HG03280 (cell line): ENCODE results near the gene CFAP46.

Source experiments
- ATAC-seq: cut with Tn5 transposase; IDR thresholded peaks from one replicate; pipeline ENCODE4 v1.9.1; 2021; ENCODE audit warnings: mild to moderate bottlenecking, moderate library complexity; ENCODE audit not compliant: unreplicated experiment

Gene CFAP46

GRCh38 chr10:132916421-132916841 lies 25.9 kb downstream of the CFAP46 start:
- ATAC-seq: no peak

- ATAC-seq: no peak
Observed at GRCh38 chr10:132915411-132915810, 27.0 kb downstream of the CFAP46 start.

- no peak for ATAC-seq
Observed at GRCh38 chr10:132914732-132915131, 27.6 kb downstream of the CFAP46 start.

GRCh38 chr10:132913559-132914115 lies 28.7 kb downstream of the CFAP46 start:
- ATAC-seq: no peak

- ATAC-seq: no peak
Observed at GRCh38 chr10:132912713-132913558, 29.4 kb downstream of the CFAP46 start.

GRCh38 chr10:132912225-132912712 lies 30.1 kb downstream of the CFAP46 start:
- ATAC-seq: no peak

GRCh38 chr10:132911786-132912097 lies 30.6 kb downstream of the CFAP46 start:
- no peak for ATAC-seq

- ATAC-seq: no peak
Observed at GRCh38 chr10:132910901-132911785, 31.2 kb downstream of the CFAP46 start.

GRCh38 chr10:132910186-132910880 lies 32.0 kb downstream of the CFAP46 start:
- ATAC-seq: no peak

- ATAC-seq: no peak
Observed at GRCh38 chr10:132909491-132910071, 32.8 kb downstream of the CFAP46 start.

GRCh38 chr10:132908621-132909295 lies 33.6 kb downstream of the CFAP46 start:
- ATAC-seq: no peak

GRCh38 chr10:132907821-132908620 lies 34.3 kb downstream of the CFAP46 start:
- no peak for ATAC-seq

GRCh38 chr10:132906836-132907235 lies 35.5 kb downstream of the CFAP46 start:
- no peak for ATAC-seq

- no peak for ATAC-seq
Observed at GRCh38 chr10:132906106-132906505, 36.3 kb downstream of the CFAP46 start.

GRCh38 chr10:132905661-132906060 lies 36.7 kb downstream of the CFAP46 start:
- no peak for ATAC-seq

GRCh38 chr10:132904814-132905649 lies 37.3 kb downstream of the CFAP46 start:
- no peak for ATAC-seq

- no peak for ATAC-seq
Observed at GRCh38 chr10:132904181-132904813, 38.1 kb downstream of the CFAP46 start.
